Measurements from ENCODE around the gene PIK3R6.
"Not testable (repeated sequence)": the region's sequence is repeated elsewhere in the genome, so short reads cannot be mapped to it uniquely, and the experiment has no call there.

PIK3R6 gene

DNA sequence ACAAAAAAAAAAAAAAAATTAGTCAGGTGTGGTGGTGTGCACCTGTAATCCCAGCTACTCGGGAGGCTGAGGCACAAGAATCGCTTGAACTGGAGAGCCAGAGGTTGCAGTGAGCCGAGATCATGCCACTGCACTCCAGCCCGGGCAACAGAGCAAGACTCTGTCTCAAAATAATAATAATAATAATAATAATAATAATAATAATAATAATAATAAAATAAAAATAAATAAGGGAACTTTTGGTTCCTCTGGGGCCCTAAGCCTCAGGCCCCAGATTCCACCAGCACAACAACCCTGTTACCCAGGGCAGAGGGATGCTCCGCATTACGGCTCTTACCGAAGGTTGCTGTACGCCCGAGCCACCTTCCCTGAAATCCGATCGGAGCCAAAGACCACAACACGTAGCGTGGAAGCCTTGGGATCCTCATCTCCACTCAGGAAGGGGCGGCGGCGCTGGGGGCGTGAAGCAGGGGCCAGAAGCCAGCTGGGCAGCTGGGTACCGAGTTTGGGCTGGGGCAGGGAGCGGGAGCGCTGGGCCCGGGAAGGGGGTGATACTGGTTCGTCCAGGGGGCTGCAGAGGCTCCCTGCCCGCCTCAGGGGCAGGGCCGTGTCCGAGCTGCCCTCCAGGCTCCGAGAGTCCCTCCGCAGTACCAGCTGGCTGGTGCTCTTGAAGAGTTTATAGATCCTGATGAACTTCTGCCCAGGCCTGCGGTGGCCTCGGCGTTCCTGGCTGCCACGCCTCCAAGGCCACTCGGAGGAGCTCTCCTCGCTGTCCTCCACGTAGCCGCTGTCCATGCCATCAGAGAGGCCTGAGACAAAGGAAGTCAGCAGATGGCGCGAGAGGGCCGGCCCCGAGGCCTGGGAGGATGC, 20.6 kb upstream of the PIK3R6 start:
- Histone ChIP-seq H3K79me2 (ENCODE audit: insufficient read depth, low read length) (no peaks in the 10 kb centered on the region), H3K9me3 (ENCODE audit: insufficient read depth, low read depth, low read length) (no peaks in the 10 kb centered on the region), H3K9me2 (replicated peaks; ENCODE audit: low read depth, low read length) (no peaks in the 10 kb centered on the region), H3K4me1 (ENCODE audit: insufficient read depth, low read length, poor library complexity, severe bottlenecking) (no peaks in the 10 kb centered on the region), H3K27me3 (ENCODE audit: insufficient read depth, low read length, poor library complexity, severe bottlenecking) (no peaks in the 10 kb centered on the region), H3K4me2 (ENCODE audit: low read depth, low read length, poor library complexity, severe bottlenecking) (no peak overlapping the region), H3F3A (ENCODE audit: low read depth) (no peaks in the 10 kb centered on the region), H4K20me1 (ENCODE audit: insufficient read depth, low read length, poor library complexity, severe bottlenecking) (no peaks in the 10 kb centered on the region), H2AFZ (ENCODE audit: low read length) (no peak overlapping the region), H3K9ac (ENCODE audit: low read depth, low read length, poor library complexity, severe bottlenecking) (no peak overlapping the region), H3K4me3 (ENCODE audit: low read length, poor library complexity, severe bottlenecking) (no peak overlapping the region), H3K36me3 (ENCODE audit: insufficient read depth, low read length) (peaks cover 14% of the 10 kb centered on the region; the same call in 1 of the 2 replicates)
- TF ChIP-seq, protein P1, sequence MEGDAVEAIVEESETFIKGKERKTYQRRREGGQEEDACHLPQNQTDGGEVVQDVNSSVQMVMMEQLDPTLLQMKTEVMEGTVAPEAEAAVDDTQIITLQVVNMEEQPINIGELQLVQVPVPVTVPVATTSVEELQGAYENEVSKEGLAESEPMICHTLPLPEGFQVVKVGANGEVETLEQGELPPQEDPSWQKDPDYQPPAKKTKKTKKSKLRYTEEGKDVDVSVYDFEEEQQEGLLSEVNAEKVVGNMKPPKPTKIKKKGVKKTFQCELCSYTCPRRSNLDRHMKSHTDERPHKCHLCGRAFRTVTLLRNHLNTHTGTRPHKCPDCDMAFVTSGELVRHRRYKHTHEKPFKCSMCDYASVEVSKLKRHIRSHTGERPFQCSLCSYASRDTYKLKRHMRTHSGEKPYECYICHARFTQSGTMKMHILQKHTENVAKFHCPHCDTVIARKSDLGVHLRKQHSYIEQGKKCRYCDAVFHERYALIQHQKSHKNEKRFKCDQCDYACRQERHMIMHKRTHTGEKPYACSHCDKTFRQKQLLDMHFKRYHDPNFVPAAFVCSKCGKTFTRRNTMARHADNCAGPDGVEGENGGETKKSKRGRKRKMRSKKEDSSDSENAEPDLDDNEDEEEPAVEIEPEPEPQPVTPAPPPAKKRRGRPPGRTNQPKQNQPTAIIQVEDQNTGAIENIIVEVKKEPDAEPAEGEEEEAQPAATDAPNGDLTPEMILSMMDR (conservative IDR thresholded peaks at IDR 0.05; ENCODE audit: low read length): no peak
- TF ChIP-seq EZH2phosphoT487 (IDR thresholded peaks at IDR 0.05; ENCODE audit: borderline replicate concordance): no peak

DNA sequence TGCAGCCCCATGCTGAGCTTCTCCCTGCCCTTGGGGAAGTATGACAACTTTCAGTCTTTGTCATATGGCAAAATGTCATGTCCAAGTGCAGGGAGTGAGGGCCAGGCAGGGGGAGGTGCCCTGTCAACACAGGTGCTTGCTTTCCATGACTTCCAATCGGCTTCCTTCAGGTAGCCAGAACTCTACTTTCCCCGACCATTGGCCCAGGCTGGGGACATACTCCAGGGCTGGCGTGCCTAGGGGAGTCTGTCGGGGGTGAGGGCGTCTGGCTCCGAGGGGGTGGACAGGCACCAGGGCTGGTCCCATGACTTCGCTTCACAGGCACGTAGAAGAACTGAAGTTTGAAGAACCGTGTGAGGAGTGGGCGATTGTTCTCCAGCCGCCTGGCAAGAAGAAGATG, 19.8 kb upstream of the PIK3R6 start:
- Histone ChIP-seq H3K4me3 (ENCODE audit: low read length, poor library complexity, severe bottlenecking) (no peak overlapping the region), H3F3A (ENCODE audit: low read depth) (no peaks in the 10 kb centered on the region), H3K9ac (ENCODE audit: low read depth, low read length, poor library complexity, severe bottlenecking) (no peak overlapping the region), H3K27me3 (ENCODE audit: insufficient read depth, low read length, poor library complexity, severe bottlenecking) (no peaks in the 10 kb centered on the region), H3K4me2 (ENCODE audit: low read depth, low read length, poor library complexity, severe bottlenecking) (no peak overlapping the region), H3K36me3 (ENCODE audit: insufficient read depth, low read length) (peaks cover 14% of the 10 kb centered on the region; the same call in 1 of the 2 replicates), H3K4me1 (ENCODE audit: insufficient read depth, low read length, poor library complexity, severe bottlenecking) (no peaks in the 10 kb centered on the region), H2AFZ (ENCODE audit: low read length) (no peak overlapping the region), H3K79me2 (ENCODE audit: insufficient read depth, low read length) (no peaks in the 10 kb centered on the region), H3K9me2 (replicated peaks; ENCODE audit: low read depth, low read length) (no peaks in the 10 kb centered on the region), H3K9me3 (ENCODE audit: insufficient read depth, low read depth, low read length) (no peaks in the 10 kb centered on the region), H4K20me1 (ENCODE audit: insufficient read depth, low read length, poor library complexity, severe bottlenecking) (no peaks in the 10 kb centered on the region)
- TF ChIP-seq, protein P1 (conservative IDR thresholded peaks at IDR 0.05; ENCODE audit: low read length): no peak
- TF ChIP-seq EZH2phosphoT487 (IDR thresholded peaks at IDR 0.05; ENCODE audit: borderline replicate concordance): no peak

DNA sequence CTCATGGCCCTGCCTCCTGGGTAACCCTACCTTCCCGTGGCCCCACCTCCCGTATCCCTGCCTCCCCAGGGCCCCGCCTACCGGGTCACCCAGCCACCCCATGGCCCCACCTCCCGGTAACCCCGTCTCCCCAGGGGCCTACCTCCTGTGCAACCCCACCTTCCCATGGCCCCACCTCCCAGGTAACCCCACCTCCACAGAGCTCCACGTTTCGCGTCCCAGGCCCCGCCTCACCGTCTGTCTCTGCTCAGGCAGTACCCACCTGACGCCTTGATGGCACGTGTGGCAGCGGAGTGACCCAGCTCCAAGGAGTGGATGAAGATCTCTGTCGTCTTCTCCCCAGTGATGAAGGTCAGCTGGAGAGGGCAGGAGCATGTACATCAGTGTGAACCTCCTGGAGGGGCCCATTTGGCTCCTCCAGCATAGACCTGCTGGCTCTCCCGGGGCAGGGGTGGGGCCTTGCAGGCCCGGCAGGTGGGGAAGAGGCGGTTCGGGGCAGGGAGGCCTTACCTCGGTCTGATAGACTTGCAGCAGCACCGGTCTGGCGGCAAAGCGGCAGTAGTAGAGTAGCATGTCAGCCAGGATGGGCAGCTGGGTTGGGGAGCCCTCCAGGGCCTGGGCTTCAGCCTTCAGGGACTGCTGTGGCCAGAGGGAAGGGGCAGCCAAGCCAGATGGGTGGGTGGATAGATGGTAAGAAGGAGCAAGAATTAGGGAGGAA, 18.7 kb upstream of the PIK3R6 start:
- no peaks in the 10 kb centered on the region for H3K9me2 ChIP-seq (replicated peaks; ENCODE audit: low read depth, low read length)
- no peak overlapping the region for H3K9ac ChIP-seq (ENCODE audit: low read depth, low read length, poor library complexity, severe bottlenecking)
- no peaks in the 10 kb centered on the region for H3K27me3 ChIP-seq (ENCODE audit: insufficient read depth, low read length, poor library complexity, severe bottlenecking)
- H3K4me2 ChIP-seq (ENCODE audit: low read depth, low read length, poor library complexity, severe bottlenecking): no peak overlapping the region
- H3K9me3 ChIP-seq (ENCODE audit: insufficient read depth, low read depth, low read length): no peaks in the 10 kb centered on the region
- H2AFZ ChIP-seq (ENCODE audit: low read length): no peak overlapping the region
- no peak overlapping the region for H3K4me3 ChIP-seq (ENCODE audit: low read length, poor library complexity, severe bottlenecking)
- H3K79me2 ChIP-seq (ENCODE audit: insufficient read depth, low read length): no peaks in the 10 kb centered on the region
- TF ChIP-seq, protein P1 (conservative IDR thresholded peaks at IDR 0.05; ENCODE audit: low read length): no peak
- no peak for TF ChIP-seq EZH2phosphoT487 (IDR thresholded peaks at IDR 0.05; ENCODE audit: borderline replicate concordance)
- H4K20me1 ChIP-seq (ENCODE audit: insufficient read depth, low read length, poor library complexity, severe bottlenecking): no peaks in the 10 kb centered on the region
- peaks cover 20% of the 10 kb centered on the region; the same call in 1 of the 2 replicates for H3K36me3 ChIP-seq (ENCODE audit: insufficient read depth, low read length)
- no peaks in the 10 kb centered on the region for H3K4me1 ChIP-seq (ENCODE audit: insufficient read depth, low read length, poor library complexity, severe bottlenecking)
- H3F3A ChIP-seq (ENCODE audit: low read depth): no peaks in the 10 kb centered on the region

DNA sequence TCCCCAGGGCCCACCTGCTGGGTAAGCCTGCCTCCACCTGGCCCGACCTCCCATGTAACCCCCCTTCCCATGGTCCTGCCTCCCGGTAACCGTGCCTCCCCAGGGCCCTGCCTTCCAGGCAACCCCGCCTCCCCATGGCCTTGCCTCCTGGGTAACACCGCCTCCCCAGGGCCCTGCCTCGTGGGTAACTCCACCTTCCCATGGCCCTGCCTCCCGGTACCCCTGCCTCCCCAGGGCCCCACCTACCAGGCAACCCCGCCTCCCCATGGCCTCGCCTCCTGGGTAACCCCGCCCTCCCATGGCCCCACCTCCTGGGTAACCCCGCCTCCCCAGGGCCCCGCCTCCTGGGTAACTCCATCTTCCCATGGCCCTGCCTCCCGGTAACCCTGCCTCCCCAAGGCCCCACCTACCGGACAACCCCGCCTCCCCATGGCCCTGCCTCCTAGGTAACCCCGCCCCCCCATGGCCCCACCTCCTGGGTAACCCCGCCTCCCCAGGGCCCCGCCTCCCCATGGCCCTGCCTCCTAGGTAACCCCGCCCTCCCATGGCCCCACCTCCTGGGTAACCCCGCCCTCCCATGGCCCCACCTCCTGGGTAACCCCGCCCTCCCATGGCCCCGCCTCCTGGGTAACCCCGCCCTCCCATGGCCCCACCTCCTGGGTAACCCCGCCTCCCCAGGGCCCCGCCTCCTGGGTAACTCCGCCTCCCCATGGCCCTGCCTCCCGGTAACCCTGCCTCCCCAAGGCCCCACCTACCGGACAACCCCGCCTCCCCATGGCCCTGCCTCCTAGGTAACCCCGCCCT, 17.9 kb upstream of the PIK3R6 start:
- H3K79me2 ChIP-seq (ENCODE audit: insufficient read depth, low read length); H4K20me1 ChIP-seq (ENCODE audit: insufficient read depth, low read length, poor library complexity, severe bottlenecking); H3K27me3 ChIP-seq (ENCODE audit: insufficient read depth, low read length, poor library complexity, severe bottlenecking); H3F3A ChIP-seq (ENCODE audit: low read depth); H3K9me2 ChIP-seq (replicated peaks; ENCODE audit: low read depth, low read length); H3K4me3 ChIP-seq (ENCODE audit: low read length, poor library complexity, severe bottlenecking); H2AFZ ChIP-seq (ENCODE audit: low read length); H3K9ac ChIP-seq (ENCODE audit: low read depth, low read length, poor library complexity, severe bottlenecking); H3K4me1 ChIP-seq (ENCODE audit: insufficient read depth, low read length, poor library complexity, severe bottlenecking); H3K4me2 ChIP-seq (ENCODE audit: low read depth, low read length, poor library complexity, severe bottlenecking); H3K9me3 ChIP-seq (ENCODE audit: insufficient read depth, low read depth, low read length): not testable (repeated sequence)
- peaks cover 24% of the 10 kb centered on the region; the same call in 1 of the 2 replicates for H3K36me3 ChIP-seq (ENCODE audit: insufficient read depth, low read length)
